HG03196 (cell line): ENCODE results near the gene EBNA1BP2.
"Not testable (repeated sequence)": the region's sequence is repeated elsewhere in the genome, so short reads cannot be mapped to it uniquely, and the experiment has no call there.

Experiments
- ATAC-seq: cut with Tn5 transposase; IDR thresholded peaks from one replicate; pipeline ENCODE4 v1.9.1; 2021; ENCODE audit not compliant: unreplicated experiment

EBNA1BP2 gene

DNA sequence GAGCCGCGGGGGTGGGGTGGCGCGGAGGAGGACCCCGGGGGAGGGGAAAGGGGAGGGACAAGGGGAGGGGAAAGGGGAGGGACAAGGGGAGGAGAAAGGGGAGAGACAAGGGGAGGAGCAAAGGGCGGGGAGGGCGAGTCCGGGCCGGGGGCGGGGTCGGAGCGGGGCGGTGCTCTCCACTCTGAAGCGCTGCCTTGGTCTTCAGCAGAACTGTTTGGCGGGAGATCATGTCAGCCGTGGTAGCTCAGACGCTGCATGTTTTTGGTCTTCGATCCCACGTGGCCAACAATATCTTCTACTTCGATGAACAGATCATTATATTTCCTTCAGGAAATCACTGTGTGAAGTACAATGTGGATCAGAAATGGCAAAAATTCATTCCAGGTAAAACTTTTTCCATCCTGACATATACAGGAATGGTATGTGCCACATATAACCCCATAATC, 460 bp upstream of the EBNA1BP2 start:
- ATAC-seq = peak; percentile 39

DNA sequence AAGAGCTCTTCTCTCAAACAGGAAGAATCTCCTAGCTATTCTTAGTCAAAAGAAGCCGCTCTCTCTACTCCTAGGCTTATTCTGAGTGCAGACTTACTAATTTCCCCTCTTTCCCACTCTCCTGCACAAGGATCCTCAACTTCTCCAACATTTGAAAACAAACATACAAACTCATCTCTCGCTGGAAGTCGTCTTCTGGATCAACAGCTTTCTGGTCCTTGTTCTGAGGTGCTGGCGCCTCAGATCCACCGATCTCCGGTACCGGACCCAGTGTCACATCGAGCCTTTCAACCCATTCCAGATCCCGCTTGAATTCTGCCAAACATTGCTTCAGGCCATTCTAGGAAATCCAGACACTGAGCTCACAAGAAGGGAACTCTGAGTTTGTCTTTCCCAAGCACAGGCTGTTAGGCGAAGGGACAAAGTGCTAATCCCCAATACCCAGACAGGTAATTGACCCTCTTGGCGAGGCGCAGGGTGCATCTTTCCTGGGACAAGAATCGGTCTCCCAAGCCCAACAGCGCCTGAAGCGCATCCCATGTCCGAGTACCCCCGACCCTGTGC, 696 bp downstream of the EBNA1BP2 start:
- peak; percentile 8 for ATAC-seq

DNA sequence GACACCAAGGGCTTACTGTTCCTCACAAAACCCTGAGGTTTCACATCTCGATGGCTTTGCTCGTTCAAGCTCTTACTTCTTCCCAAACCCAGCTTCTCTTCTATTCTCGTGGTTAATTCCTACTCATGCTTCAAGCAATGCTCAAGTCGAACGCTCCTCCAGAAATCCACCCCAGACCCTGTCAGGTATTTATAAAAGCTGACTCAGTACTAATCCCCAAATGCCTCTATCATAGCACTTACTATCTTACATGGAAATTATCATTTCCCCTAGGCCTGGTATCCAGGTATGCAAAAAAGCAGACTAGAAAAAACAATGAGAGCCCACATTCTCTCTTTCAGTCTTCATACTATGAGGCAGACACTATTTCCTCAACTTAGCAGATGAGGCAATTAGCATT, 6.3 kb downstream of the EBNA1BP2 start:
- ATAC-seq = no peak

DNA sequence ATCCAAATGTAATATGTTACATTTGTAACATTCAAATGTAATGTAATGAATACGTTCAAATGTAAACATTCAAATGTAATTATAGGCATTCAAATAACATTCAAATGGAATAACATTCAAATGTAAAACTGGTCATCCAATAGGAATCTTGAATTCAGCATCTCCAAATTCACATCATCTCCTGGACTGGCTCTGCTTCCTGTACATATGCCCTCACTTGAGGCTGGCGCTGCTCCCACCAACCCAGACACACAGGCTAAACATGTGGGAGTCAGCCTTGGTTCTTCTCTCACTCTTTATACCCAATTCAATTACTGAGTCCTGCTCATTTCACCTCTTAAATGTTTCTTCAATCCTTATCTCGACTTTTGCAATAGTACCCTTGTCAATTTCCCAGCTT, 6.9 kb downstream of the EBNA1BP2 start:
- no peak for ATAC-seq

DNA sequence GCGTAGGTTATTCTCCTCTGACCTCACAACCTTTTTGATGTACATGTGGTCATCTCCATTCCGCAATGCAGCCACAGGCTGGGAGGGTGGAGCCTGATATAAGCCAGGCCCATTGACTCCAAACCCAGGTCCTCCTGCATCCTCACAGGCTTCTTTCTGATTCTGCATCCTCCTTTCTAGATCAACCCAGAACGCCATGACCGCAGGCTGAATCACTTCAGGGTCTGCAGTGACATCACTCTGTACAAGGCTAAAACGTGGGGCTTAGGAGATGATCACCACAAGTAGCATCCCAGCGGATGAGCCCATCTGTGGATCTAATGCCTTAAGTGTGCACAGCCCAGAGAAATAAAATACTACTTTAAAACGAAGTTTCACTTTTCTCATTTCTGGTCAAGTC, 16.1 kb downstream of the EBNA1BP2 start:
- ATAC-seq = no peak

DNA sequence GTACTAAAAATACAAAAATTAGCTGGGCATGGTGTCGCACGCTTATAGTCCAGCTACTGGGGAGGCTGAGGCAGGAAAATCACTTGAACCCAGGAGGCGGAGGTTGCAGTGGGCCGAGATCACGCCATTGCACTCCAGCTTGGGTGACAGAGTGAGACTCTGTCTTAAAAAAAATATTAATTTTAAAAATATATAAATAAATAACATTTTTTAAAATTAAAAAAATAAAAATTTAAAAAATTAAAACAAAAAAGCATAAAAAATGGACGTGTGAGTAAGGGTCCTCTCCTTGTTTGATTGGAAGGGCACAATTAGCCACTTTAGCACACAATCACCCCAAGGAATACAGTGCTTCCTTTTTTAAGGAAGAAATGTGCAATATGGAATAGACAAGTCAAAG, 18.6 kb downstream of the EBNA1BP2 start:
- ATAC-seq = no peak

DNA sequence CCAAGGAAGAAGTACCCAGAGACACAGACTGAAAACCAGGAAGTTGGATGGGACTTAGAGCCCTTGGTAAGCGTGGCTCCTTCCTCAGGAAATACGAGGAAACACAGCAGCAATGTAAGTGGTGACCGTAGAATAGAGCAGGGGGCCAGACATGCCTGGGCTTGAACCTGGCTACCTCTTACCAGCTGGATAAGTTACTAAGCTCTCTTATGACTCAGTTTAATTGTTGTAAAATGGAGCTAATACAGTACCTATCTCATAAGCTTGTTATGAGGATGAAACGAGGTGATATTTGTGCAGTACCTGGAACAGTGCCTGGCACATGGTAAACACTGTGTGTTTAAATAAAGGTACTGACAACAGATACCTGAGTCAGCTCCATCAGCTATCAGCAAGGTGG, 19.2 kb downstream of the EBNA1BP2 start:
- ATAC-seq = no peak

DNA sequence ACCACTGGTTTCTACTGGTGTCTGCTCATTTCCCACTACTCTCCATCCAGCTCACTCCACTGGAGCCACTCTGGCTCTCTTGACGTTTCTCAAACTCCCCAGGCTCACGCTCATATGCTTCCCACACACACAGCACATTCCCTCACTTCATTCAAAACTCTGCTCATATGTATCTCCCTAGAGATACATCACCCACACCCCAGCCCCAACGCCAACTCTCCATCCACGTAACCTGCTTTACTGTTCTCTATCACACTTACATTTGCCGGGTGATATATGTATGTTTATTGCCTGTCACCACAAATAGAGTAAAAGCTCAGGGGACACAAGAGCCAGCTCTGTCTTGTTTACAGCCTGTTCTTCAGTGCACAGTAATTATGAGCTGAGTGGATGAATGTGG, 22.2 kb downstream of the EBNA1BP2 start:
- ATAC-seq = no peak

DNA sequence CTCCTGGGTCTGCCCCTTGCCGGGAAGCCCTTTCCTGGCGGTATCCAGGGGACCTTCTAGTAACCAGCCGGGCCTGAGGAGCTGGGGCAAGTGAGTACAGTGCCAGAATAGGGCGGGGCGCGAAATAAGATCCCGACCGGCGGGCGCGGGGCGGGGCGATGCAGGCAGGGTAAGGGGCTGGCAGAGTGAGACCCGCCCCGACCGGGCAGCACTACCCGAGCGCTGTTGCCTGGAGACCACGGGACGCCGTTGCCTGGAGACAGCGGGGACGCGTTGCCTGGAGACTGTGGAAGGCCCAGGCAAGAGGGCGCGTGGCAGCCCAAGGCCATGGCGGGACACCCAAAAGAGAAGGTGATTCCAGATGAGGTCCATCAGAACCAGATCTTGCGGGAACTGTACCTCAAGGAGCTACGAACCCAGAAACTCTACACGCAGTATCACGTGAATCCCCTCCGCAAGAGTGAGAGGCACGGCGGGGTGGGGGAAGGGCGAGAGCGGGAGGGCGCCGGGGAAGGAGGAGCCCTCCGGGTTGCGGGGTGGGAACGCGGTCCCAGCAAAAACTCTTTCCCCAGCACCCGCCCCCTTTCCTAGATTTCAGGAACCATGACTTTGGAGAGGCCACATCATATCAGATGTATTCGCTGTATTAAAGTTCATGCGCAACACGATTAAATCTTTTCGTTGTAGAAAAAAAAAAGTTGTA, 24.3 kb downstream of the EBNA1BP2 start:
- ATAC-seq = no peak

DNA sequence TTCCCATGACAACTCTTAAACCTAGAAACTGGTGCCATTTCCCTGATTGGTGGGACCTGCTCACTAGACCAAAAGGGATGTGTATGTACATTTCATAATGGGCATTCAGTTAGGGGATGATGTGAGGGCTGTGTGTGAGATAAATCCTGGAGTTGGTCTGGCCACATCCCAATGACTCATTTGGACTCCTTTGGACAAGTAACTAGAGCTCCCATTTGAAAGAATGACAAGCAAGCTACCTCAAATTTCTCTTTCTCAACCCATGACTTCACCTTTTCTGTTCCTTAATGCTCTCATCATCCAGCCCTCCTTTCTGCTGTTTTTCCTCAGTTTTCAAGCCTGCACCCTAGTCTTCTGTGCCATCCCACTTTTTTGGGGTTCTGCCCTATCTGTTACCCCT, 27.9 kb downstream of the EBNA1BP2 start:
- ATAC-seq = no peak

DNA sequence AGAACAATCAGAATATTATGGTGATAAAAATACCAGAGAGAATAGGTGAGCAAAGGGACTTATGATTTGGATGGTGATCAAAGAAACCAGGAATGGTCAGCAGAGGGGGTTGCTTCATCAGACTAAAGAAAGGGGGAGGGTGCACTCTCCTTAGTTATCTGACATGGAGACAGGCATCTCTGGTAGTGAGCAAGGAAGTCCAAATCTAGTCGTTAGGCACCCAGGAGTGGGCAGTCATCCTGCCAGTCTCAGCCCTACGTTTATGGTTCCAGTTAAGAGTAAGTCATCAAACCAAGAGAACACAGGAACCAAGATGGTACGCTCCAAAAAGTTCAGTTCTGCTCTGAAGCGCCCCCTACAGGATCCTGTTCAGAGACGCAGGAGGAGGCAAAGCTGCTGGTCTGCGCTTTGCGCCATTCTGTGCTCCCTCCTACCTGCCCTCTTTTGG, 28.6 kb downstream of the EBNA1BP2 start:
- no peak for ATAC-seq

DNA sequence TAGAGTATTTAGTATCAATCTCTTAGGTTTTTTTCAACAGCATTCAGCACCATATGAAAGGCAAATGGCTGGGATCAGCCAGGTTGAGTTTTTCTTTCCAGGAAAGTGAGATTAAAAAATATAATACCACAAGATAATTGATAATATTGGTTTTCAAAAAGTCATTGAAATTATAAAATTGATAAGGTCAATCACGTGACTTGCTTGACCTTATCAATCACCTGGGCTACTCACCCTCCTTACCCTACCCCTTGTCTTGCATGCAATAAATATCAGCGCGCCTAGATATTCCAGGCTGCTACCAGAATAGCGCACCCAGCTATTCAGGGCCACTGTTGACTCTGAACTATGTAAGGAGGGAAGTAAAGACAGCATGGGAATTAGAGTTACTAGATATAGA, 31.5 kb downstream of the EBNA1BP2 start:
- ATAC-seq = no peak

DNA sequence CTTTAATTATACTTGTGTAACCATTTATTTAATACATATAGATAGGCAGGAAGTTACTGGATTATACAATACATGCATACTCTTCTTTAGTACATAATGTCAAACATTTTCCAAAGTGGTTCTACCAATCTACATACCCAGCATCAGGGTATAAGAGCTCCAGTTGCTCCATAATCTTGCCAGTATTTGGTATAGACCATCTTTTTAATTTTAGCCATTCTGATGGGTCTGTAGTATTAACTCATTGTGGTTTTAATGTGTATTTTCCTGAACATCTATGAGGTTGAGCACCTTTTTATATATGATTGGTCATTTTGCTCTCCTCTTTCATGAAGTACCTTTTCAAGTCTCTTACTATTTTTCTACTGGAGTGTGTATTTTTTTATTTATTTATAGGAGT, 32.1 kb downstream of the EBNA1BP2 start:
- no peak for ATAC-seq

DNA sequence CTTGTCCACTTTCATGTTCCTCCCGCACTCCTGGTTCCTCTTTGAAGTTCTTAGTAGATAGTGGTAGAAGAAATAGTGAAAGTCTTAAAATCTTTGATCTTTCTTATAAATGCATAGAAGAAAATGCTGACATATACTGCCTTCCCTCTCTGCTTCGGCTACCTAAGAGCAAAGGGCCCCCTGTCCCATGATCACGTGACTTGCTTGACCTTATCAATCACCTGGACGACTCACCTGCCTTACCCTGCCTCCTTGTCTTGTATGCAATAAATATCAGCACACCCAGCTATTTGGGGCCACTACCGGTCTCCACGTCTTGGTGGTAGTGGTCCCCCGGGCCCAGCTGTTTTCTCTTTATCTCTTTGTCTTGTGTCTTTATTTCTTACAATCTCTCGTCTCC, 32.8 kb downstream of the EBNA1BP2 start:
- not testable (repeated sequence) for ATAC-seq

DNA sequence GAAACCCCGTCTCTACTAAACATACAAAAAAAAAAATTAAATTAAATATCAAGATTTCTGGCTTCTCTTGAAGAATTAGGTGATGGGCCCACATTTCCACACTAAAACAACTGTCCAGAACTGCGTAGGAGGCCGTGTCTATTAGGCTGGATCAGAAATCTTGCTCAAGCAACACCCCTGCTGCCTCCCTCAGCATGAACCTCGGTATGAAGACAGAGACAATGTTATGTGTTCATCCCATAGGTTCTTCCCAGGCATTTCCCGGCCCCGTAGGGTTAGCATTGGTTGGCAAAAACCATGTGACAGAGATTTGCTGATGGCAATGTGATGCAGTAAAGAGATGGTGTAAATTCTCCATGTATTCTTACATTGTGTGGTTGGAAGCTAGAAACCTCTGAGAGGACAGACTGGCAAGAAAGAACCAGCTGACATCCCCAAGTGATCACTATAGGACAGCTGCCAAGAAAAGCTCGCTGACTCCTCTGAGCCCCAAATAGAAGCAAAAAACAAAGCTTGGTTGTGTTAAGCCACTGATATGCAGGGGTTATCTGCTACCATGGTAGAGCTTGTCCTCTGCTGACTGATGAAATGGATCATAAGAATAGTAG, 34.5 kb downstream of the EBNA1BP2 start:
- ATAC-seq = no peak

DNA sequence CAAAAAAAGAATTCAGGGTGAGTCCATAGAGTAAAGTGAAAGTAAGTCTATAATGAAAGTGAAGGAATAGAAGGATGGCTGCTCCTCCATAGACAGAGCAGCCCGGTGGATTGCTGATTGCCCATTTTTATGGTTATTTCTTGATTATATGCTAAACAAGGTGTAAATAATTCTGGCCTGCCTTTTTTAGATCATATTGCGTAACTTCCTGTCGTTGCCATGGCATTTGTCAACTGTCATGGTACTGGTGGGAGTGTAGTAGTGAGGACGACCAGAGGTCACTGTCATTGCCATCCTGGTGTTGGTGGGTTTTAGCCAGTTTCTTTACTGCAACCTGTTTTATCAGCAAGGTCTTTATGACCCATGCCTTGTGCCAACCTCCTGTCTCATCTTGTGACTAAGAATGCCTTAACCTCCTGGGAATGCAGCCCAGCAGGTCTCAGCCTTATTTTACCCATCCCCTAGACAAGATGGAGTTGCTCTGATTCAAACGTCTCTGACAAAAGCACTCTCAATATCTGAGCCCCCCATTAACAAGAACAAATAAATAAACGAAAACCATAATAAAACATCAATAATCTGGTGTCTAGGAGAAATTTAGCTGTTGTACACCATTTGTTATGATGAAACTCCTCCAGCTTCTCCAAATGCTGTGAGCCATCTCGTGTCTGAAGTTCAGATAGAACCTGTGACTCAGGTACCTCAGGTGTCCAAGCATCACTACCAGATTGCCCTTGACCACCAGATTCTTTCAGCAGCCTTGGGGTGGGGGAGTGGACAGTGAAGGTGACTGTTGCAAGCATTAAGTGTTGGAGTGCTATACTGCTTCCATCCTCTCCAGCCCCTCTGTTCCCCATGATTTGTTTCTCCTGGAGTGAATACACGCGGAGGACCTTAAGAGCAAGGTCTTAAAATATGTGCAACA, 36.0 kb downstream of the EBNA1BP2 start:
- ATAC-seq = no peak

DNA sequence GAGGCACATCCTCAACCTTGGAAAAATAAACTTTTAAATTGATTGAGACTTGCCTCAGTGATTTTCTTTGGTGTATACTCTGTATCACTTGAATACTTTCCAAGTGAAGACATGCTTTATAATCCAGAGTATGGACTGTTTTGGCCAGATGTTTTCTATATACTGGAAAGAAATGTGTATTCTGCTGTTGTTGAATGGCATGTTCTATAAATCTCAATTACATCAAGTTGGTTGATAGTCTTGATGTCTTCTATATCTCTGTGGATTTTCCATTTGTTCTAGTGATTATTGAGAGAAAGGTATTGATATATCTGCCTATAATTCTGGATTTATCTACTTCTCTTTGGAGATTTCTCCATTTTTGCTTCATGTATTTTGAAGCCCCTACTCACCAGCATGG, 37.5 kb downstream of the EBNA1BP2 start:
- ATAC-seq = no peak

DNA sequence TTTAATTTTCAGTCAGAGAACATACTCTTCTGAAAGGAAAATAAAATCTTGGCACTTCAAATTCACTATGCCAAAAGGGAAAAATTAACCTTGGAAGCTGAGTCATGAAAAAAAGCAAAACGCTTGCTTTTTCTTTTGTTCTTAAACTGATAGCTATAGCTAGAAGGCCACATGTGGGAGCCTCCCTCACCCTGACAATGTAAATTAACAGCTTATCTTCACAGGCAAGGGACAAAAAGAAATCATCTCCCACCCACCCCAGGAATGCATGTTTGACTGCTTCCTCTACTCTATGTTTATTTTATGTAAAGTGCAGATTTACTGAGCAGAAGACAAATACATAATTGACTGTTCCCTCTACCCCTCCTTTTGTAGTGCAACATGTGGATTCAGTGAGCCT, 38.0 kb downstream of the EBNA1BP2 start:
- ATAC-seq = no peak

DNA sequence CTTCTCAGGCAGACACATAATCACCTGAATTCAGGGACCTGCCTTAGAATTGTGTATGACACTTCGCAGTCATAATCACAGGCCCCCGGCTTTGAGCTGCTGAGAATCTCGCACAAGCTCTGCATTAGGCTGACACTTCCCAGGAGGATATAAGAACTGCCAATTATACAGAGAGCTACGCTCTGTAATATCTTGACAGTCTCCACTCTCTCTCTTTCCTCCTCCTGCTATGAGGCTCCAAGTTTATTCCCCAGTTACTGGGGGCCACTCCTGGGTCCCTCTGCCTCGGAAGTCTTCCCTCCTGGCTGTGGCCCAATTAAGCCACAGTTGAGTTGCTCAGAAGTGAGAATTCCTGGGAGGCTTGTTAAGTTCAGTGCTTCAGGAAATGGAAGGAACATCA, 42.7 kb downstream of the EBNA1BP2 start:
- no peak for ATAC-seq

DNA sequence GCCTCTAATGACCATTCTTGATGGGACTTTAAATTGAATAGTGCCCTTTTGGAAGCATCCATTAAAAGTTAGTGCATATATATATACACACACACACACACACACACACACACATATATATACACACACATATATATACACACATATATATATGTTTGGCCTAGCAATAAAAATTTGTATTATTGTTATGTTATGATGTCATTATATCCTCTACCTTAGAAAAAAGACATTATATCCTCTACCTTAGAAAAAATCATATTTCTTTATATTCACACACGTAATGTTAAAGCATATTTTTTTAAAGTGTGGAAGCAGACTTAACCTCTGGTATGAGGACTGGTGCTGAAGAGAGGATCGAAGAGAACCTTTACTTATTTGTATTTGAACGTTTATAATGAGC, 43.3 kb downstream of the EBNA1BP2 start:
- no peak for ATAC-seq

DNA sequence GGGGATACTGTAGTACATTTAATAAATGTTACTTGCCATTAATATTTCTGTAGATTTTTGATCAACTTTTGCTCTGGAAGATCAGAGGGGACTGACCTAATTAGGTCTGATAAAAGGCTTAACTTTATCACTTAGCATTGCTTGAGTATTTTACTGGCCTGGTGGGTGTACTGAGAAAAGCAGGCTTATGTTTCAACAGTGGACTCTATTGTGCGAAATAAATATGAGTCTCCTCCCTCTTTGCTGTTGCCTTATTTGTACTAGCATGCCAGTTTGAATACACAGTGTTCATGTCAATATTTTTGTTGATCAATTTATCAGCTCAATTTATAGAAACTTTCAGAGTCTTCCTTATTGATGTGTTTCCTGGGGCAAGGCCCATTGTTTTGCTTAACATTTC, 49.1 kb downstream of the EBNA1BP2 start:
- no peak for ATAC-seq
